Stimulated activated CD8-positive, alpha-beta memory T cell treated with anti-CD3 and anti-CD28 coated beads, Interleukin-4, amount 100 ng/mL, for 48 hours (primary cell): ENCODE data around the gene SLC25A26.

ENCODE experiments used
- DNase-seq: peaks from one replicate; pipeline ENCODE4 v3.0.0-alpha.2; 2020

Gene SLC25A26

GRCh38 chr3:66378256-66378655, 157.5 kb downstream of the SLC25A26 start:
- DNase-seq = peak; percentile 54

- no peak for DNase-seq
Measured at GRCh38 chr3:66379565-66379964, 158.8 kb downstream of the SLC25A26 start.

- no peak for DNase-seq
Measured at GRCh38 chr3:66380200-66380932, 159.6 kb downstream of the SLC25A26 start.

GRCh38 chr3:66381626-66382025, 160.8 kb downstream of the SLC25A26 start:
- no peak for DNase-seq

- no peak for DNase-seq
Measured at GRCh38 chr3:66382142-66382541, 161.3 kb downstream of the SLC25A26 start.

- DNase-seq = no peak
Measured at GRCh38 chr3:66383023-66383422, 162.2 kb downstream of the SLC25A26 start.

- DNase-seq = no peak
Measured at GRCh38 chr3:66383998-66384745, 163.4 kb downstream of the SLC25A26 start.

- no peak for DNase-seq
Measured at GRCh38 chr3:66385066-66385465, 164.3 kb downstream of the SLC25A26 start.

GRCh38 chr3:66386011-66386924, 165.5 kb downstream of the SLC25A26 start:
- DNase-seq = no peak

- no peak for DNase-seq
Measured at GRCh38 chr3:66386925-66387650, 166.3 kb downstream of the SLC25A26 start.

GRCh38 chr3:66390013-66390412, 169.2 kb downstream of the SLC25A26 start:
- no peak for DNase-seq

GRCh38 chr3:66392512-66392911, 171.7 kb downstream of the SLC25A26 start:
- no peak for DNase-seq

- no peak for DNase-seq
Measured at GRCh38 chr3:66392966-66393332, 172.1 kb downstream of the SLC25A26 start.

GRCh38 chr3:66393333-66394005, 172.7 kb downstream of the SLC25A26 start:
- DNase-seq = no peak

- DNase-seq = peak; percentile 45
Measured at GRCh38 chr3:66394019-66394752, 173.4 kb downstream of the SLC25A26 start.

- no peak for DNase-seq
Measured at GRCh38 chr3:66394753-66395249, 174.0 kb downstream of the SLC25A26 start.

GRCh38 chr3:66395635-66396034, 174.8 kb downstream of the SLC25A26 start:
- no peak for DNase-seq

- DNase-seq = no peak
Measured at GRCh38 chr3:66396161-66396760, 175.5 kb downstream of the SLC25A26 start.

GRCh38 chr3:66396888-66397287, 176.1 kb downstream of the SLC25A26 start:
- DNase-seq = no peak

- no peak for DNase-seq
Measured at GRCh38 chr3:66397745-66398144, 176.9 kb downstream of the SLC25A26 start.
